ENCODE measurements around the gene POLR2L.

DNA sequence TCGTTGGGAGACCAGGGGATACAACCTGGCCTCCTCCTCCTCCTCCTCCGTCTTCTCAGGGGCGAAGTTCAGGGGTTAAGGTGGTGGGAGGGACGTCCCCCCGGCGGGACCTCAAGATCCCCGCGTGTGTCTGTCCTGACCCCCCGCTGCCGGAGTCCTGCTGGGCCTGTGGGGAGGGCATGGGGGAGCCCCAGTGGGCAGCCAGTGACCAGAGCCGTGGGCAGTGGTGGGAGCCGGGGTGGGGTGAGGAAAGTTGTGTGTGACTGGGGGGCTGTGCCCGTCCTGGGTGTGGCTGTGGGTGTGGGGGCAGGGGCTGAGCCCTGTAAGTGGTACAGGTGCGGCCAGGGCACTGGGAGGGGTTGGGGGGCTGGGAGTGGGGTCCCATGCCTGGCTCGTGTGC is 10.4 kb upstream of the POLR2L start:
- TF ChIP-seq, protein P1, sequence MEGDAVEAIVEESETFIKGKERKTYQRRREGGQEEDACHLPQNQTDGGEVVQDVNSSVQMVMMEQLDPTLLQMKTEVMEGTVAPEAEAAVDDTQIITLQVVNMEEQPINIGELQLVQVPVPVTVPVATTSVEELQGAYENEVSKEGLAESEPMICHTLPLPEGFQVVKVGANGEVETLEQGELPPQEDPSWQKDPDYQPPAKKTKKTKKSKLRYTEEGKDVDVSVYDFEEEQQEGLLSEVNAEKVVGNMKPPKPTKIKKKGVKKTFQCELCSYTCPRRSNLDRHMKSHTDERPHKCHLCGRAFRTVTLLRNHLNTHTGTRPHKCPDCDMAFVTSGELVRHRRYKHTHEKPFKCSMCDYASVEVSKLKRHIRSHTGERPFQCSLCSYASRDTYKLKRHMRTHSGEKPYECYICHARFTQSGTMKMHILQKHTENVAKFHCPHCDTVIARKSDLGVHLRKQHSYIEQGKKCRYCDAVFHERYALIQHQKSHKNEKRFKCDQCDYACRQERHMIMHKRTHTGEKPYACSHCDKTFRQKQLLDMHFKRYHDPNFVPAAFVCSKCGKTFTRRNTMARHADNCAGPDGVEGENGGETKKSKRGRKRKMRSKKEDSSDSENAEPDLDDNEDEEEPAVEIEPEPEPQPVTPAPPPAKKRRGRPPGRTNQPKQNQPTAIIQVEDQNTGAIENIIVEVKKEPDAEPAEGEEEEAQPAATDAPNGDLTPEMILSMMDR (IDR thresholded peaks at IDR 0.05) = no peak
- TF ChIP-seq POLR2A (IDR thresholded peaks at IDR 0.05) (no peak), POLR2AphosphoS5 (IDR thresholded peaks at IDR 0.05; ENCODE audit: insufficient read depth in 1 of 2, low read depth in 1 of 2) (no peak)
